SKM-1 (cell line): ENCODE results near the gene SLC2A5.
"Not testable (repeated sequence)": the region's sequence is repeated elsewhere in the genome, so short reads cannot be mapped to it uniquely, and the experiment has no call there.

Experiments used
- DNase-seq: peaks from one replicate; lab custom pipeline; 2025; ENCODE audit not compliant: unreplicated experiment; lab: John Stamatoyannopoulos, UW

SLC2A5 gene

GRCh38 chr1:9009438-9010370, 59.7 kb downstream of the SLC2A5 start:
- DNase-seq, result no peak

DNA sequence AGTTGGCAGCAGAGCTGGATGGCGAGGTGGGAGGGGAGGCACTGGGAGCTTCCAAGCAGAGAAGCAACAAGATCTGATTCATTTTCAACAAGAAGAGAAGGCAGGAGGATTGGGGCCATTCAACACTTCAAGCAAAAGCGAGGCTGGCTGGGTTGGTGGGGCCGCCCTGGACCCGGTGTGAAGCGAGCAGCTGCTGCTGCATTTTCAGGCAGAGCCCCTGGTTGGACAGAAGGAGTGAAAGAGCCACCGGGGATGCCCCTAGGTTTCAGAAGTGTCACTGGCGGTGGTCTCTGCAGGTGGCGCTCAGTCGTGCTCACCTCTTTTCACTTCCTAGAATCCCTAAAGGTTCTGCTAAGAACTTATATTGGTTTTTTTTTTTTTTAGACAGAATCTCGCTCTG, 61.2 kb downstream of the SLC2A5 start:
- DNase-seq, result no peak

- DNase-seq, result no peak
Observed at GRCh38 chr1:9006956-9007615, 62.3 kb downstream of the SLC2A5 start.

DNA sequence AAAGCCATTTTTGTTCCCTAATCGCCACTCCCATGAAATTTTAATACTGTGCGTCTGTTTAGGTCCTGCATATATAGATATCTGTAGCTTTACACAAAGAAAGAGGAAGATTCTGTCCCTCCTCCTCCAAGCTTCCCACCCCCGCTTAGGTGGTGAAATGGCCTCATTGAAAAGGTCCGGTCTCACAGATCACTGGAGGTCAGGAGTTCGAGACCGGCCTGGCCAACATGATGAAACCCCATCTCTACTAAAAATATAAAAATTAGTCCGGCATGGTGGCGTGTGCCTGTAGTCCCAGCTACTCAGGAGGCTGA, 64.1 kb downstream of the SLC2A5 start:
- no peak for DNase-seq

GRCh38 chr1:9004700-9005394, 64.6 kb downstream of the SLC2A5 start:
- peak; percentile 71 for DNase-seq

DNA sequence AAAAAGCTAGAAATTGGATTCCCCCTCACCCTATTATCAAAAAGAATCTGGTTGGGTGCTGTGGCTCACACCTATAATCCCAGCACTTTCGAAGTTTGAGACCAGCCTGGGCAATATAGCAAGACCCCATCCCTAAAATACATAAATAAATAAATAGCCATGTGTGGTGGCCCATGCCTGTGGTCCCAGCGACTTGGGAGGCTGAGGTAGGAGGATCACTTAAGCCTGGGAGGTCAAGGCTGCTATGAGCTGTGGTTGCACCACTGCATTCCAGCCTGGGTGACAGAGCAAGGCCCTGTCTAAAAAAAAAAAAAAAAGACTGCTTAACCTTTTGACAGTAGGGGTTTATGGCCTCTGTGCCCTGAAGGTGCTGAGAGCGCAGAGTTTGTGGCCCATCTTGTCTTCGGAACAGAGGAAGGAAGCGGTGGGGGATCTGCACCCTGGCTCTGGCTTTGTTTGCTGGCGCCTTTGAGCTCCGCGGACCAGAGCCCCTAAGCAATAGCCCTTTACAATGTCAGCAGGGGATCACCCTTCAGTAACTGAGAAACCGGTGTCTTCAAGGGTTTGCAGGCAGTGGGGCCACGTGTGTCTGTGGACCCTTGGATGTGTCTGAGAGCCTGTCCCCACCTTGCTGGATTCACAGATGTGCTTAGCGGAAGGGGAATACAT, 65.3 kb downstream of the SLC2A5 start:
- DNase-seq, result no peak

DNA sequence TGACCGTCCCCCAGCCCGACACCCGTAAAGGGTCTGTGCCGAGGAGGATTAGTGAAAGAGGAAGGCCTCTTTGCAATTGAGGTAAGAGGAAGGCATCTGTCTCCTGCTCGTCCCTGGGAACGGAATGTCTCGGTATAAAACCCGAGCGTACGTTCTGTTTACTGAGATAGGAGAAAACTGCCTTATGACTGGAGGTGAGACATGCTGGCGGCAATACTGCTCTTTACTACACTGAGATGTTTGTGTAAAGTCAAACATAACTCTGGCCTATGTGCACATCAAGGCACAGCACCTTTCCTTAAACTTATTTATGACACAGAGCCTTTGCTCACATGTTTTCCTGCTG, 67.2 kb downstream of the SLC2A5 start:
- not testable (repeated sequence) for DNase-seq

- not testable (repeated sequence) for DNase-seq
Observed at GRCh38 chr1:9001534-9002214, 67.8 kb downstream of the SLC2A5 start.

DNA sequence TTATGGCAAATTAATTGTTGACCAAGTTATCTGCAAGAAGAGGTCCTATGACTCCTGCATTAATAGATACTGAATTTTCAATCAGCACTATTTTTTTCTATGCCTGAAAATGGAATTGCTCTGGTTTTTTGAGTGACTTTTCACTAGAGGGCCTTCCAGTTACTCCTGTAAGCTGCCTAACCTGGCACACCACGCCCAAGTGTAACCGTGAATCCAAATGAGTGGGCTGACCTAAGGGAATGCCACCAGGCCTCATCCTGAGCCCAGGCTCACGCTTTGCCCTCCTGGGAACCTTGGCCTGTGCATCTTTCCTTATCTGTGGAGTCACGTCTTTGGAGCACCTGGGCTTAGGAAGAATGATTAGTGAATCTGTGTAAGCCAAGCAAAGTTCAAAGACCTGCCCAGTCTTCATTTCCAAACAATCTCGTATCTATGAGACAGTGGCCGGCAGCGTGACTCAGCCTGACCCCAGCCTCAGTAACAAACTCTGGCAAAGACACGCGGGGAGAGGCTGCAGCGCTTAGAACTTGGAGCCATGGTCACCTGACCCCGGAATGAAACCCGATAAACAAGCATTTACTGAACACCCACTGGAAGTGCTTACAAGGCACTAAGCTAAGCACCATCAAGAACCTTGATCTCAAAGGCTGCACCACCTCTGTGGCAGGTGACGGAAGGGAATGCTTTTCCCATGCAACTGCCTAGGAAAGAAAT, 75.3 kb downstream of the SLC2A5 start:
- not testable (repeated sequence) for DNase-seq

DNA sequence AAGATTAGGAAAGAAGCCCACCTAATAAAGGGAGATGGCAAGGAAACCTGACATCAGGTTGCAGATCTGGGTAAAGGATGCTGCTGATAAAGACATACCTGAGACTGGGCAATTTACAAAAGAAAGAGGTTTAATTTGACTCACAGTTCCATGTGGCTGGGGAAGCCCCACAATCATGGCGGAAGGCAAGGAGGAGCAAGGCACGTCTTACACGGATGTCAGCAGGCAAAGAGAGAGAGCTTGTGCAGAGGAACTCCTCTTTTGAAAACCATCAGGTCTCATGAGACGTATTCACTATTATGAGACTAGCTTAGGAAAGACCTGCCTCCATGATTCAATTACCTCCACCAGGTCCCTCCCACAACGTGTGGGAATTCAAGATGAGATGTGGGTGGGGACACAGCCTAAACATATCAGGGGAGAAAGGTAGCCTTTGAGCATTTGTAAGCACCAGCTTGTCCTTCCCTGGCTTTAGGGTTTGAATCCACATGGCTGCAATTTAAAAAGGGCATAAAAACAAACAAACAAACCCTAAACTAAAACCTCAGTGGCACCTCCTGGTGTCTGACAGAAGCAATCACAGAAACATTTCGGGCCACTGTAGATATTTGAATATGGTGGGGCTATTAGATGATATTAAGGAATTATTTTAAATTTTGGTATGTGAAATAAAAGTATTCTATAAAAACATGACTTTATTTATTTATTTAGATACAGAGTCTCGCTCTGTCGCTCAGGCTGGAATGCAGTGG, 76.3 kb downstream of the SLC2A5 start:
- DNase-seq, result no peak

DNA sequence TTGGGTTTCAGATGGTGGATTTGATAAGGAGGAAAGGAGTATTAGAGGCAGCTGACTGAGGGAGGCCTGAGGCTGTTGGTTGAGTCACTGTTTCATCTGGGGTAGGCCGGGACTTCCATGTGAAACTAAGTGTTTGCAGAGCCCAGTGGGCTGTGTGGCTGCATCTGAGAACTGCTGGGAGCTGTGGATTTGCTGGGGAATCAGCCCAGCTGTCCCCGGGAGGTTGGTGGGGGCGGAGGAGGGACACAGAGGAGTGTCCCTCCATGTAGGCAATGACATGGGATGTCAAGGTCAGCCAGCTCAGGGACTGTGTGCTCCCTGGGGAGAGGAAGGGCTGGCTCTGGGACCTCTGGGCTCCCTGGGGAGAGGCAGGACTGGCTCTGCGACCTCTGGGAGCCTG, 79.6 kb downstream of the SLC2A5 start:
- no peak for DNase-seq

DNA sequence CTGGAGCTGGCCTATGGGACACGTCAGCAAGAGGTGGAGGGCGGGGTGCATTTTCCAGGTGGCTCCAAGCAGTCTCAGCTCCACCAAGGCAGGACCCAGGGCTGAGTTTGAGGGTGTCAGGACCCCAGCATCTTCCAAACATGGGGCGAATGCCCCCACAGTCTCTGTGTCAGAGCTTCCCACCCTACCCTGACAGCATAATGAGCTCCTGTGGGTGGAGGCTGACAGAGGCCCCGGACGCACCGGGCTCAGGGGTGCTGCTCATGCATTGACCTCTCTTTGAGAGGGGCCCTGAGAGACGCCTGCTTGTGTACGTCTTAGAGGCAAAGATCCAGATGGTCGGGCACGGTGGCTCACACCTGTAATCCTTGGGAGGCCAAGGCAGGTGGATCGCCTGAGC, 80.4 kb downstream of the SLC2A5 start:
- DNase-seq, result no peak

GRCh38 chr1:8988618-8988967, 80.8 kb downstream of the SLC2A5 start:
- DNase-seq, result no peak

- DNase-seq, result no peak
Observed at GRCh38 chr1:8987881-8988617, 81.4 kb downstream of the SLC2A5 start.

- no peak for DNase-seq
Observed at GRCh38 chr1:8986814-8987190, 82.6 kb downstream of the SLC2A5 start.

DNA sequence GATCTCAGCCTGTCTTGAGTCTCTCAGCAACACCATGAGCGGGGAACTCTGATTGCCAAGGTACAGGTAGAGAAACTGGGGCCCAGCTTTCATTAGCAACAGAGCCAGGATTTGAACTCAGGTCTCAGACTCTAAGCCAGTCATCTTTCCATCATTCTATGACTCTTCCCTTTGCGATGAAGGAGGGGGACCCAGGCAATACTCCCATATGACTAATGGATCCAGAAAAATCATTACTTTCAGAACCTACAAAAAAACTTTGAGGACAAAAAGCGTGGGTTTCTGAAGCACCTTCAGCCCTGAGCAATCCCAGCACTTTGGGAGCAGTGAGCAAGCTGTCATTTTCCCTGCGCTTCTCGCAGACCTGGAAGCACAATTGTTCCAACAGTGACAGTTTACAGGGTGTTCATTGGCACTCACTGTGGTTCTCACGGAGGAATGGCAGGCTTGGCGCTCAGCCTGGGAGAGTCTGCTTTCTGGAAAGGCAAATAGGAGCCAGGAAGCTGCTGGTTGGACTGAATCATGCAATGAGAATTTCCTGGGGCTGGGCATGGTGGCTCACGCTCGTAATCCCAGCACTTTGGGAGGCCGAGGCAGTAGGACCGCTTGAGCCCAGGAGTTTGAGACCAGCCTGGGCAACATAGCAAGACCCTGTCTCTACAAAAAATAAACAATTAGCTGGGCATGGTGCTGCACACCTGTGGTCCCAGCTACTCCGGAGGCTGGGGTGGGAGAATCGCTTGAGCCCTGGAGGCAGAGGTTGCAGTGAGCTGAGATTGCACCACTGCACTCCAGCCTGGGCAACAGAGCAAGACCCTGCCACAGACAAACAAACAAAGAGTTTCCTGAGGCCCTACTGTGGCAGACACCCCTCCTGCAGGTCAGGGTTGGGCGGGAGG, 83.3 kb downstream of the SLC2A5 start:
- DNase-seq, result no peak
